Vagina (tissue), 2 donors: ENCODE results near the gene TLE5.

Source experiments
- CTCF ChIP-seq, 3 experiments: fragments of 450-650 bp in 2 of 3; fragments of 200-600 bp in 1 of 3; sonication (generic) in 1 of 3; IDR thresholded peaks; one replicate each; pipeline ENCODE4 v1.5.1; 2017 to 2019; ENCODE audit warnings: antibody characterized with exemption in 3 of 3, mild to moderate bottlenecking in 2 of 3, moderate library complexity in 2 of 3
- POLR2A ChIP-seq, 2 donors: fragments of 450-650 bp; IDR thresholded peaks; one replicate each; pipeline ENCODE4 v1.6.1; 2017; ENCODE audit warnings: antibody characterized with exemption in 2 of 2, mild to moderate bottlenecking in 2 of 2, moderate library complexity in 2 of 2
- POLR2AphosphoS5 ChIP-seq, 2 donors: sonication (generic); formaldehyde crosslinking; IDR thresholded peaks; one replicate each; pipeline ENCODE4 v1.9.0; 2017; ENCODE audit warnings: antibody characterized with exemption in 2 of 2, mild to moderate bottlenecking in 2 of 2, low read depth in 1 of 2; ENCODE audit not compliant: insufficient read depth in 1 of 2

- TF ChIP-seq CTCF (IDR thresholded peaks at IDR 0.05) (no peak), POLR2A (IDR thresholded peaks at IDR 0.05) (no peak), POLR2AphosphoS5 (IDR thresholded peaks at IDR 0.05; ENCODE audit: insufficient read depth in 1 of 2, low read depth in 1 of 2) (peak; percentile 22 to 42)
These were observed 18.0 kb upstream of the TLE5 start for GRCh38 chr19:3080286-3080685.
